ENCODE data around the gene ST3GAL5.

ST3GAL5 gene

DNA sequence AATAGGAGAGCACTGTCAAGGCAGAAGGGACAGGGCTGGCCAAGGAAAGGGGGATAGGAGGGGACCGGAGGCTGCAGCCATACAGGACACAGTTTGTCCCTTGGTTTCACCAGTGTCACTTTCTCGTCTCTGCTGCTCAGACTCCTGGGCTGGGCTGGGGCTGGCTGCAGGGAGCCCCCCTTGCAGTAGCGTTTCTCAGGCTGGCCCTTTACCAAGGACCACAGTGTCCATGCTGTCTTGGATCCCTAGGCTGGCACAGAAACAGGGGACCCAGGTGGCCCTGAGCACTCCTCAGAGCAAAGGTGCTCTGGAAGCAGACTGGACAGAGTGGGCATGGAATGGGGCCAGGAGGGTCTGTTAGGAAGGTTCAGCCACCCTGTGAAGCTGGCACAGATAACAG lies 100.2 kb downstream of the ST3GAL5 start:
- no peak for DNase-seq (ENCODE audit: low read depth)
- H3K4me3 ChIP-seq (ENCODE audit: low read depth, low read length), result no peak overlapping the region
- no peak for TF ChIP-seq CTCF (IDR thresholded peaks at IDR 0.05; ENCODE audit: insufficient read depth, low read depth, low read length, missing control alignments)

GRCh38 chr2:85787981-85788340 lies 100.8 kb downstream of the ST3GAL5 start:
- DNase-seq (ENCODE audit: low read depth), result no peak
- no peak for TF ChIP-seq CTCF (IDR thresholded peaks at IDR 0.05; ENCODE audit: insufficient read depth, low read depth, low read length, missing control alignments)
- H3K4me3 ChIP-seq (ENCODE audit: low read depth, low read length), result no peak overlapping the region

GRCh38 chr2:85787282-85787980 lies 101.4 kb downstream of the ST3GAL5 start:
- H3K4me3 ChIP-seq (ENCODE audit: low read depth, low read length), result no peak overlapping the region
- no peak for DNase-seq (ENCODE audit: low read depth)
- TF ChIP-seq CTCF (IDR thresholded peaks at IDR 0.05; ENCODE audit: insufficient read depth, low read depth, low read length, missing control alignments), result no peak

Measured in GM12865 (cell line).